Neural cell (in vitro differentiated cells): ENCODE measurements around the gene POSTN.

ENCODE experiments used
- CTCF ChIP-seq: fragments of 450-650 bp; IDR thresholded peaks from 2 replicates; pipeline ENCODE4 v1.5.1; 2014; ENCODE audit warnings: antibody characterized with exemption, mild to moderate bottlenecking, moderate library complexity; ENCODE audit not compliant: poor library complexity, severe bottlenecking
- EZH2 ChIP-seq: fragments of 200-600, 300-800 bp; shearing (Covaris generic), sonication (generic); IDR thresholded peaks from 2 replicates; pipeline ENCODE4 v1.6.1; 2014; ENCODE audit warnings: antibody characterized with exemption, low read length, borderline replicate concordance, mild to moderate bottlenecking; ENCODE audit not compliant: insufficient read depth, poor library complexity, severe bottlenecking
- POLR2AphosphoS5 ChIP-seq: IDR thresholded peaks from 2 replicates; pipeline ENCODE4 v1.6.1; 2012

GRCh38 chr13:37608750-37609339, 10.3 kb upstream of the POSTN start:
- TF ChIP-seq CTCF (peak; percentile 52), POLR2AphosphoS5 (no peak), EZH2 (no peak)
